Ectodermal cell (in vitro differentiated cells): ENCODE data around the gene ARMCX1.
"Not testable (repeated sequence)": the region's sequence is repeated elsewhere in the genome, so short reads cannot be mapped to it uniquely, and the experiment has no call there.

Source experiments
- H3K27ac ChIP-seq: 2 replicates; pipeline ENCODE4 v1.7.0; 2013; ENCODE audit warnings: mild to moderate bottlenecking, low read depth, low read length; ENCODE audit not compliant: insufficient read depth, poor library complexity, severe bottlenecking
- H3K27me3 ChIP-seq: 2 replicates; pipeline ENCODE4 v1.7.0; 2013; ENCODE audit warnings: mild to moderate bottlenecking, low read length; ENCODE audit not compliant: insufficient read depth, control insufficient read depth, poor library complexity, severe bottlenecking
- H3K36me3 ChIP-seq: one replicate; pipeline ENCODE4 v1.7.0; 2013; ENCODE audit warnings: low read length; ENCODE audit not compliant: control insufficient read depth, insufficient read depth
- H3K4me1 ChIP-seq: one replicate; pipeline ENCODE4 v1.7.0; 2013; ENCODE audit warnings: low read length; ENCODE audit not compliant: control insufficient read depth, insufficient read depth
- H3K4me3 ChIP-seq: 2 replicates; pipeline ENCODE4 v1.7.0; 2013; ENCODE audit warnings: low read depth, low read length, control low read depth; ENCODE audit not compliant: insufficient read depth
- H3K9me3 ChIP-seq: 2 replicates; pipeline ENCODE4 v1.7.0; 2013; ENCODE audit warnings: mild to moderate bottlenecking, low read length, moderate library complexity; ENCODE audit not compliant: control insufficient read depth
- WGBS, 2 experiments: methylation state at CpG; one replicate each; pipeline ENCODE4 v1.1.7; 2013; ENCODE audit warnings: missing lambda C conversion rate in 2 of 2; 5-methylcytosine and 5-hydroxymethylcytosine counted together

Gene ARMCX1

GRCh38 chrX:101595739-101596419 lies 45.5 kb downstream of the ARMCX1 start:
- Histone ChIP-seq H3K27me3 (no peaks in the 10 kb centered on the region), H3K4me3 (no peak overlapping the region), H3K9me3 (no peaks in the 10 kb centered on the region), H3K36me3 (no peaks in the 10 kb centered on the region), H3K27ac (no peak overlapping the region), H3K4me1 (no peaks in the 10 kb centered on the region)
- 7 to 26% methylated on average over 2 to 3 of the region's 5 CpGs for WGBS, 2 experiments

DNA sequence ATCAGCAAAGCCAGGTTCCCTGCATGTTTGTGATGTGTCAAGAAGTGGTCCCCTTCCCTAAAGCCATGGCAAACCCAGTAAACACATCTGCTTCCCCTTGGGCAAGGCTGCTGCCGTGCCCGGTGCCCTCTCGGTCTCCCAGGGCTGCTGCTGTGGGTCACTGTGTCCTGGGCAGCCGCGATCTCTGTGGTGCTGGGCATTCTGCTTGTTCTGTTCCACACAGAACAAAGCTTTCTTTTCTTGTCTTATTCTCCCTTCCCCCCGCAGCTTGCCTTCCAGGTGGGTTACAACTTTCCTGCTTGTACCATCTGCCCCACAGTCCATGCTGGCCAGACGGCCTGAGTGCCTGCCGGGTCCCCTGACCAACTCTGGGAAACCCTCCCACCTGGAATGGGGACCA lies 49.2 kb downstream of the ARMCX1 start:
- not testable (repeated sequence) for H3K27me3 ChIP-seq, H3K9me3 ChIP-seq, H3K4me3 ChIP-seq, H3K27ac ChIP-seq, H3K36me3 ChIP-seq, H3K4me1 ChIP-seq
- WGBS, 2 experiments, result 93 to 100% methylated on average over 5 of the region's 8 CpGs

DNA sequence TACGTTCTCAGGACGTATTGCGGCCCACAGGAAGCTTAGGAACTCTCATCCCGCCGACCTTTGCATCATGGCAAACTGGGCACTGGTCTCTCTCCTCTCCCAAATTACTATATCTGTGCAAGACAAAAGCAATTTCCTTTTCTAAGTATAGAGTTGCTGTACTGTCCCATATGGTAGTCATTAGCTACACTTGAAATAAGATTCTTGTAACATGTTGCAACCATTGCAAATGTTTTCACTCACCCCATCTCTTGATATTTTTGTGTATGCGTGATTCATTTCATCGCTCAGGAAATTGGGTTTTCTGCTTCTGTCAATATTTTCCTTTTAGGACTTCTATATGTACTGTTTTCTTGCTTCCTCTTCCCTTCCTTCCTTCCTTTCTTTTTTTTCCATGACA lies 51.7 kb downstream of the ARMCX1 start:
- WGBS, 2 experiments, result 92 to 97% methylated on average over 2 of the region's 7 CpGs
- no peaks in the 10 kb centered on the region for H3K27me3 ChIP-seq
- H3K36me3 ChIP-seq, result no peaks in the 10 kb centered on the region
- H3K9me3 ChIP-seq, result no peaks in the 10 kb centered on the region
- H3K27ac ChIP-seq, result no peak overlapping the region
- no peak overlapping the region for H3K4me3 ChIP-seq
- H3K4me1 ChIP-seq, result no peaks in the 10 kb centered on the region
